HepG2 (cell line): ENCODE measurements around the gene PLEKHA6. TPM values are rescaled to one million over a fixed set of nuclear protein-coding genes. Genes with fewer than 3 reads are reported as not detected.

Source experiments
- ATAC-seq: fragments of 200-7000 bp; cut with Tn5 transposase; 3 replicates; pipeline ENCODE4 v1.9.1; 2020; ENCODE audit warnings: mild to moderate bottlenecking, moderate library complexity
- BruUV-seq: library from RNA; stranded (reverse); fragments of 400-500 nt; replicated peaks from 2 replicates; lab custom pipeline; 2021; lab: Mats Ljungman, UMichigan
- CTCF ChIA-PET: fragments of 300-600 bp; formaldehyde crosslinking; extraction: SDS; loops from one replicate; lab custom pipeline; 2021; ENCODE audit warnings: low total read pairs, inconsistent platforms, low intra/inter-chr PET ratio; lab: Yijun Ruan, JAX
- POLR2A ChIA-PET: fragments of 350-600 bp; sonication (Branson Sonifier 250); formaldehyde crosslinking; loops from one replicate; lab custom pipeline; 2020; ENCODE audit warnings: antibody characterized with exemption, inconsistent platforms; lab: Yijun Ruan, JAX
- DNase-seq: peaks from one replicate; pipeline ENCODE4 v3.0.0-alpha.2; 2015; ENCODE audit warnings: low spot score
- FAIRE-seq: peaks from 3 replicates; lab custom pipeline; 2011; peaks lifted over from hg19 to GRCh38; lab: Jason Lieb, UNC
- H2AFZ ChIP-seq: one replicate; pipeline ENCODE4 v1.6.1; 2011; ENCODE audit warnings: low read length, inconsistent platforms
- H3K27ac ChIP-seq: fragments of 300-600 bp; 3 replicates; pipeline ENCODE4 v1.8.0; 2011; ENCODE audit warnings: mixed run types, mild to moderate bottlenecking, mixed read lengths, low read length, inconsistent platforms; ENCODE audit not compliant: insufficient read depth; ENCODE audit errors: extremely low read length
- H3K27me3 ChIP-seq, 2 experiments: fragments of 200-600 bp in 1 of 2; 2 replicates in 1 of 2; 3 replicates in 1 of 2; pipeline versions ENCODE4 v1.6.0 to v1.8.0; 2011; ENCODE audit warnings: low read length in 2 of 2, mild to moderate bottlenecking in 2 of 2, moderate library complexity in 2 of 2, inconsistent platforms in 1 of 2; ENCODE audit not compliant: insufficient read depth in 2 of 2, control insufficient read depth in 1 of 2
- H3K36me3 ChIP-seq, 2 experiments: fragments of 200-600 bp in 1 of 2; replicated peaks in 1 of 2; 2 replicates in 1 of 2; 3 replicates in 1 of 2; pipeline versions ENCODE4 v1.5.1 to v1.8.0; 2011; ENCODE audit warnings: low read length in 2 of 2, inconsistent platforms in 1 of 2; ENCODE audit not compliant: insufficient read depth in 2 of 2, control insufficient read depth in 1 of 2
- H3K4me1 ChIP-seq: 2 replicates; pipeline ENCODE4 v1.5.1; 2012; ENCODE audit warnings: low read length, inconsistent platforms; ENCODE audit not compliant: insufficient read depth
- H3K4me2 ChIP-seq: 2 replicates; pipeline ENCODE4 v1.6.0; 2011; ENCODE audit warnings: low read depth, low read length, inconsistent platforms
- H3K4me3 ChIP-seq, 3 experiments: fragments of 200-600 bp in 1 of 3; sonication (generic), shearing (Covaris generic) in 1 of 3; replicated peaks in 1 of 3; 2 replicates each; pipeline ENCODE4 v1.5.1; 2011 to 2016; ENCODE audit warnings: low read length in 3 of 3, inconsistent platforms in 2 of 3, low read depth in 2 of 3, mild to moderate bottlenecking in 2 of 3, control low read depth in 1 of 3, mixed read lengths in 1 of 3; ENCODE audit not compliant: insufficient read depth in 1 of 3
- H3K79me2 ChIP-seq: one replicate; pipeline ENCODE4 v1.6.1; 2011; ENCODE audit warnings: low read length, inconsistent platforms; ENCODE audit not compliant: insufficient read depth
- H3K9ac ChIP-seq: 2 replicates; pipeline ENCODE4 v1.6.0; 2011; ENCODE audit warnings: mild to moderate bottlenecking, low read depth, low read length, inconsistent platforms; ENCODE audit not compliant: insufficient read depth
- H3K9me3 ChIP-seq: 2 replicates; pipeline ENCODE4 v1.5.1; 2012; ENCODE audit warnings: mild to moderate bottlenecking, low read length
- H4K20me1 ChIP-seq: 2 replicates; pipeline ENCODE4 v1.6.0; 2011; ENCODE audit warnings: inconsistent platforms, mild to moderate bottlenecking, low read length, moderate library complexity; ENCODE audit not compliant: insufficient read depth
- GABPB1 ChIP-seq: IDR thresholded peaks from 2 replicates; pipeline ENCODE4 v1.6.1; 2016; ENCODE audit warnings: mild to moderate bottlenecking, missing genetic modification reagents, moderate library complexity, missing compliant biosample characterization
- IRX3 ChIP-seq: sonication (generic); formaldehyde crosslinking; IDR thresholded peaks from 2 replicates; pipeline ENCODE4 v1.8.1; 2023; ENCODE audit warnings: mild to moderate bottlenecking, low read depth, missing genetic modification reagents, borderline replicate concordance
- MTF1 ChIP-seq: sonication (generic); formaldehyde crosslinking; IDR thresholded peaks from 2 replicates; pipeline ENCODE4 v1.5.0; 2020; ENCODE audit warnings: missing genetic modification reagents
- PITX1 ChIP-seq: sonication (generic); formaldehyde crosslinking; IDR thresholded peaks from 2 replicates; pipeline ENCODE4 v1.5.1; 2020; ENCODE audit warnings: mild to moderate bottlenecking, missing genetic modification reagents
- RBAK ChIP-seq: sonication (generic); formaldehyde crosslinking; IDR thresholded peaks from 2 replicates; pipeline ENCODE4 v1.5.1; 2020; ENCODE audit warnings: mild to moderate bottlenecking, missing genetic modification reagents
- SALL2 ChIP-seq: sonication (generic); formaldehyde crosslinking; IDR thresholded peaks from 2 replicates; pipeline ENCODE4 v1.8.1; 2023; ENCODE audit warnings: mild to moderate bottlenecking, missing genetic modification reagents, inconsistent platforms
- XRCC5 ChIP-seq: fragments of 200-400 bp; formaldehyde crosslinking; optimal IDR thresholded peaks from 2 replicates; pipeline ENCODE3; 2017; ENCODE audit warnings: mild to moderate bottlenecking, low read length
- ZBTB3 ChIP-seq: sonication (generic); formaldehyde crosslinking; IDR thresholded peaks from 2 replicates; pipeline ENCODE4 v1.4.0; 2020; ENCODE audit warnings: low read depth, mild to moderate bottlenecking, moderate library complexity, missing genetic modification reagents, borderline replicate concordance
- ZNF331 ChIP-seq: sonication (generic); formaldehyde crosslinking; IDR thresholded peaks from 2 replicates; pipeline ENCODE4 v1.4.0; 2020; ENCODE audit warnings: missing genetic modification reagents
- ZNF570 ChIP-seq: sonication (generic); formaldehyde crosslinking; IDR thresholded peaks from 2 replicates; pipeline ENCODE4 v1.4.0; 2020; ENCODE audit warnings: mild to moderate bottlenecking, missing genetic modification reagents, borderline replicate concordance
- ZNF572 ChIP-seq: sonication (generic); formaldehyde crosslinking; IDR thresholded peaks from 2 replicates; pipeline ENCODE4 v1.5.1; 2020; ENCODE audit warnings: mild to moderate bottlenecking, missing genetic modification reagents
- WGBS: methylation state at CpG from one replicate; pipeline ENCODE4 v1.1.6; 2017; ENCODE audit warnings: low lambda C conversion rate; 5-methylcytosine and 5-hydroxymethylcytosine counted together
- in situ Hi-C: cut with HindIII; loops from 2 replicates; pipeline ENCODE4 v1.10.0; 2017; ENCODE audit warnings: low pct_unique_long_range_greater_than_20kb; ENCODE audit not compliant: extremely low pct_ligation_motif_present
- intact Hi-C: fragments of 100-400 bp; cut with micrococcal nuclease; formaldehyde crosslinking; loops from one replicate; pipeline ENCODE4 v1.10.0; 2022; ENCODE audit not compliant: unreplicated experiment
- polyA plus RNA-seq, 8 experiments: library from polyadenylated mRNA; depleted of rRNA in 3 of 8; stranded (reverse) in 7 of 8; unstranded in 1 of 8; fragments of >200 nt; fragmentation: Illumina TruSeq in 4 of 8; extraction: Trizol in 4 of 8; gene quantifications; 2 replicates each; pipeline versions ENCODE4 v1.2.1 to v1.2.3, GENCODE V29; 2011 to 2016; ENCODE audit warnings: low read depth in 4 of 8, missing spikeins in 1 of 8, mixed read lengths in 1 of 8; ENCODE audit not compliant: insufficient read depth in 1 of 8
- total RNA-seq, 5 experiments: library from RNA; depleted of rRNA; stranded (reverse); fragments of >200 nt; fragmentation: Illumina TruSeq; extraction: Trizol; gene quantifications; 2 replicates each; pipeline ENCODE4 v1.2.3, GENCODE V29; 2016; ENCODE audit warnings: low read depth in 1 of 5
- TF ChIP-seq, protein P1 (sequence below): IDR thresholded peaks from 2 replicates; pipeline ENCODE4 v1.6.1; 2016; ENCODE audit warnings: mild to moderate bottlenecking, missing biosample characterization, missing genetic modification reagents
- TF ChIP-seq, protein P2 (sequence below): sonication (generic); formaldehyde crosslinking; conservative IDR thresholded peaks from 2 replicates; pipeline ENCODE4 v1.4.0; 2020; ENCODE audit warnings: mild to moderate bottlenecking, missing genetic modification reagents, moderate library complexity
- TF ChIP-seq, protein P3 (sequence below): sonication (generic); formaldehyde crosslinking; IDR thresholded peaks from 2 replicates; pipeline ENCODE4 v1.4.0; 2020; ENCODE audit warnings: missing genetic modification reagents, borderline replicate concordance
- TF ChIP-seq, protein P4 (sequence below): sonication (generic); formaldehyde crosslinking; IDR thresholded peaks from 2 replicates; pipeline ENCODE4 v1.4.0; 2020; ENCODE audit warnings: mild to moderate bottlenecking, low read depth, missing genetic modification reagents

The PLEKHA6 gene
- total and polyA plus RNA-seq, 2 of the 13 experiments (the other 11 are each of a cell fraction or from before 2014, with no cell fraction given): 5.3 to 11.4 TPM

DNA sequence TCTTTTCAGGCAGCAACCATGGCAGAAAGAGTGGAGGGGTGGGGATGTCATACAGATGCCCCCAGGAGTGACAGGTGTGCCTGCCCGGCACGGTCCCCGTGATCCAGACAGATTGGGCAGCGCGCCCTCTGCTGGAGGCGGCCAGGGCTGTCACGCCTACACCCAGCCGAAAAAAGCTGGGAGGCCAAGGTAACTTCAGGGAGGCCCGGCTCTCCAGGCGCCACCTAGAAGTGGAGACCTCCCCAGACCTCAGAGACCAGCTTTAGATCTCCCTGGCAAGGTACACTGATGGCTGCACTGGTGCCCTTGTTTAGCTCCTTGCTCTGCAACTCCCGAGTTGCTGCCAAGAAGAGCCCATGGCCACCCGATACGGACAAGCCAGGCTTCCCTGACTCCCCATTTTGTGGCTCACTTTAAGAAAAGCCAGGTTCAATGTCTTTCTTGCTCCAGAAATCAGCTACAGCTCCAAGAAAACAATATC, 152.6 kb downstream of the PLEKHA6 start:
- Histone ChIP-seq H3K9me3 (no peaks in the 10 kb centered on the region), H3K79me2 (peaks cover 7% of the 10 kb centered on the region), H3K4me2 (peak overlapping the region; percentile 22; the same call in 1 of the 2 replicates), H3K36me3 (no peaks in the 10 kb centered on the region; a peak in 2 of 5 replicates), H3K4me1 (peaks cover 30% of the 10 kb centered on the region), H3K27ac (no peak overlapping the region), H2AFZ (no peak overlapping the region), H3K4me3 (no peak overlapping the region), H3K9ac (no peak overlapping the region), H4K20me1 (peaks cover 9% of the 10 kb centered on the region), H3K27me3 (no peaks in the 10 kb centered on the region)
- in situ Hi-C loops (loop anchor here (10.0 kb wide), 1 partner anchor 342 kb away; the partner anchor contains the start of gene SNRPE), intact Hi-C loops (loop anchor here (1.0 kb wide), 1 partner anchor 45 kb away; no protein-coding TSS in a partner anchor)
- no TSS peak for BruUV-seq
- DNase-seq (peak; percentile 19), FAIRE-seq (no peak), ATAC-seq (peak; percentile 98)
- ChIA-PET POLR2A (interaction anchor here (0.8 kb wide), 1 partner anchor 45 kb away, joined by 4 read pairs; no protein-coding TSS in a partner anchor), CTCF (interaction anchor here (0.7 to 4.2 kb wide), 5 partner anchors 42 to 346 kb away, joined by 3 to 48 read pairs (median 4); partner anchors contain the start of gene SNRPE)
- WGBS: 43% methylated on average over 7 of the region's 13 CpGs
- TF ChIP-seq RBAK (CRISPR knock-in tag) (no peak), GABPB1 (CRISPR knock-in tag) (peak; percentile 44; the same call in 1 of the 2 replicates), ZNF572 (CRISPR knock-in tag) (0 out of 2 replicates have a peak, but pooled peaks have one; percentile 20), ZNF570 (CRISPR knock-in tag) (no peak), ZNF331 (CRISPR knock-in tag) (no peak; the same call in 1 of the 2 replicates), MTF1 (CRISPR knock-in tag) (no peak), SALL2 (CRISPR knock-in tag) (no peak), PITX1 (CRISPR knock-in tag) (peak; percentile 58; the same call in 1 of the 2 replicates), ZBTB3 (CRISPR knock-in tag) (no peak), XRCC5 (peak; percentile 78), IRX3 (CRISPR knock-in tag) (no peak)
- TF ChIP-seq, protein P1, sequence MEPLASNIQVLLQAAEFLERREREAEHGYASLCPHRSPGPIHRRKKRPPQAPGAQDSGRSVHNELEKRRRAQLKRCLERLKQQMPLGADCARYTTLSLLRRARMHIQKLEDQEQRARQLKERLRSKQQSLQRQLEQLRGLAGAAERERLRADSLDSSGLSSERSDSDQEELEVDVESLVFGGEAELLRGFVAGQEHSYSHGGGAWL: no peak
- TF ChIP-seq, protein P2, sequence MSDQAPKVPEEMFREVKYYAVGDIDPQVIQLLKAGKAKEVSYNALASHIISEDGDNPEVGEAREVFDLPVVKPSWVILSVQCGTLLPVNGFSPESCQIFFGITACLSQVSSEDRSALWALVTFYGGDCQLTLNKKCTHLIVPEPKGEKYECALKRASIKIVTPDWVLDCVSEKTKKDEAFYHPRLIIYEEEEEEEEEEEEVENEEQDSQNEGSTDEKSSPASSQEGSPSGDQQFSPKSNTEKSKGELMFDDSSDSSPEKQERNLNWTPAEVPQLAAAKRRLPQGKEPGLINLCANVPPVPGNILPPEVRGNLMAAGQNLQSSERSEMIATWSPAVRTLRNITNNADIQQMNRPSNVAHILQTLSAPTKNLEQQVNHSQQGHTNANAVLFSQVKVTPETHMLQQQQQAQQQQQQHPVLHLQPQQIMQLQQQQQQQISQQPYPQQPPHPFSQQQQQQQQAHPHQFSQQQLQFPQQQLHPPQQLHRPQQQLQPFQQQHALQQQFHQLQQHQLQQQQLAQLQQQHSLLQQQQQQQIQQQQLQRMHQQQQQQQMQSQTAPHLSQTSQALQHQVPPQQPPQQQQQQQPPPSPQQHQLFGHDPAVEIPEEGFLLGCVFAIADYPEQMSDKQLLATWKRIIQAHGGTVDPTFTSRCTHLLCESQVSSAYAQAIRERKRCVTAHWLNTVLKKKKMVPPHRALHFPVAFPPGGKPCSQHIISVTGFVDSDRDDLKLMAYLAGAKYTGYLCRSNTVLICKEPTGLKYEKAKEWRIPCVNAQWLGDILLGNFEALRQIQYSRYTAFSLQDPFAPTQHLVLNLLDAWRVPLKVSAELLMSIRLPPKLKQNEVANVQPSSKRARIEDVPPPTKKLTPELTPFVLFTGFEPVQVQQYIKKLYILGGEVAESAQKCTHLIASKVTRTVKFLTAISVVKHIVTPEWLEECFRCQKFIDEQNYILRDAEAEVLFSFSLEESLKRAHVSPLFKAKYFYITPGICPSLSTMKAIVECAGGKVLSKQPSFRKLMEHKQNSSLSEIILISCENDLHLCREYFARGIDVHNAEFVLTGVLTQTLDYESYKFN: no peak
- TF ChIP-seq, protein P3, sequence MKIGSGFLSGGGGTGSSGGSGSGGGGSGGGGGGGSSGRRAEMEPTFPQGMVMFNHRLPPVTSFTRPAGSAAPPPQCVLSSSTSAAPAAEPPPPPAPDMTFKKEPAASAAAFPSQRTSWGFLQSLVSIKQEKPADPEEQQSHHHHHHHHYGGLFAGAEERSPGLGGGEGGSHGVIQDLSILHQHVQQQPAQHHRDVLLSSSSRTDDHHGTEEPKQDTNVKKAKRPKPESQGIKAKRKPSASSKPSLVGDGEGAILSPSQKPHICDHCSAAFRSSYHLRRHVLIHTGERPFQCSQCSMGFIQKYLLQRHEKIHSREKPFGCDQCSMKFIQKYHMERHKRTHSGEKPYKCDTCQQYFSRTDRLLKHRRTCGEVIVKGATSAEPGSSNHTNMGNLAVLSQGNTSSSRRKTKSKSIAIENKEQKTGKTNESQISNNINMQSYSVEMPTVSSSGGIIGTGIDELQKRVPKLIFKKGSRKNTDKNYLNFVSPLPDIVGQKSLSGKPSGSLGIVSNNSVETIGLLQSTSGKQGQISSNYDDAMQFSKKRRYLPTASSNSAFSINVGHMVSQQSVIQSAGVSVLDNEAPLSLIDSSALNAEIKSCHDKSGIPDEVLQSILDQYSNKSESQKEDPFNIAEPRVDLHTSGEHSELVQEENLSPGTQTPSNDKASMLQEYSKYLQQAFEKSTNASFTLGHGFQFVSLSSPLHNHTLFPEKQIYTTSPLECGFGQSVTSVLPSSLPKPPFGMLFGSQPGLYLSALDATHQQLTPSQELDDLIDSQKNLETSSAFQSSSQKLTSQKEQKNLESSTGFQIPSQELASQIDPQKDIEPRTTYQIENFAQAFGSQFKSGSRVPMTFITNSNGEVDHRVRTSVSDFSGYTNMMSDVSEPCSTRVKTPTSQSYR: no peak
- TF ChIP-seq, protein P4, sequence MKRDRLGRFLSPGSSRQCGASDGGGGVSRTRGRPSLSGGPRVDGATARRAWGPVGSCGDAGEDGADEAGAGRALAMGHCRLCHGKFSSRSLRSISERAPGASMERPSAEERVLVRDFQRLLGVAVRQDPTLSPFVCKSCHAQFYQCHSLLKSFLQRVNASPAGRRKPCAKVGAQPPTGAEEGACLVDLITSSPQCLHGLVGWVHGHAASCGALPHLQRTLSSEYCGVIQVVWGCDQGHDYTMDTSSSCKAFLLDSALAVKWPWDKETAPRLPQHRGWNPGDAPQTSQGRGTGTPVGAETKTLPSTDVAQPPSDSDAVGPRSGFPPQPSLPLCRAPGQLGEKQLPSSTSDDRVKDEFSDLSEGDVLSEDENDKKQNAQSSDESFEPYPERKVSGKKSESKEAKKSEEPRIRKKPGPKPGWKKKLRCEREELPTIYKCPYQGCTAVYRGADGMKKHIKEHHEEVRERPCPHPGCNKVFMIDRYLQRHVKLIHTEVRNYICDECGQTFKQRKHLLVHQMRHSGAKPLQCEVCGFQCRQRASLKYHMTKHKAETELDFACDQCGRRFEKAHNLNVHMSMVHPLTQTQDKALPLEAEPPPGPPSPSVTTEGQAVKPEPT (CRISPR knock-in tag): no peak
